H1 (cell line): ENCODE results near the gene NSUN6. TPM values are rescaled to one million over a fixed set of nuclear protein-coding genes. Genes with fewer than 3 reads are reported as not detected.

Source experiments
- CTCF ChIA-PET: fragments of 300-600 bp; sonication (Branson Sonifier 250); formaldehyde crosslinking; loops from one replicate; lab custom pipeline; 2021; ENCODE audit not compliant: partially characterized antibody; lab: Charles Lee
- POLR2A ChIA-PET: fragments of 300-600 bp; sonication (Branson Sonifier 250); formaldehyde crosslinking; loops from one replicate; lab custom pipeline; 2021; ENCODE audit warnings: inconsistent platforms; ENCODE audit not compliant: partially characterized antibody; lab: Charles Lee
- DNase-seq, 2 experiments: peaks; one replicate each; pipeline versions ENCODE4 v3.0.0 to v3.0.0-alpha.2; 2010 to 2022; ENCODE audit warnings: low spot score in 2 of 2, low read depth in 1 of 2, mixed read lengths in 1 of 2
- FAIRE-seq: peaks from 2 replicates; lab custom pipeline; 2011; peaks lifted over from hg19 to GRCh38; lab: Jason Lieb, UNC
- H2AFZ ChIP-seq: 2 replicates; pipeline ENCODE4 v1.8.1; 2012; ENCODE audit warnings: low read length, inconsistent platforms
- H2AK5ac ChIP-seq: 2 replicates; pipeline ENCODE4 v1.6.1; 2013; ENCODE audit warnings: low read depth, low read length
- H2BK120ac ChIP-seq: replicated peaks from 2 replicates; pipeline ENCODE3; 2013; ENCODE audit warnings: low read depth, low read length, inconsistent platforms
- H2BK12ac ChIP-seq: 2 replicates; pipeline ENCODE4 v1.6.1; 2013; ENCODE audit warnings: low read depth, low read length
- H2BK15ac ChIP-seq: 2 replicates; pipeline ENCODE4 v1.6.1; 2013; ENCODE audit warnings: low read length
- H2BK20ac ChIP-seq: 2 replicates; pipeline ENCODE4 v1.6.1; 2013; ENCODE audit warnings: low read length
- H2BK5ac ChIP-seq: 2 replicates; pipeline ENCODE4 v1.6.1; 2013; ENCODE audit warnings: low read depth, low read length
- H3K14ac ChIP-seq: 2 replicates; pipeline ENCODE4 v1.6.1; 2013; ENCODE audit warnings: inconsistent platforms; ENCODE audit not compliant: insufficient read length
- H3K18ac ChIP-seq: 2 replicates; pipeline ENCODE4 v1.6.1; 2013; ENCODE audit warnings: low read length; ENCODE audit errors: extremely low read depth
- H3K23ac ChIP-seq: 2 replicates; pipeline ENCODE4 v1.6.1; 2013; ENCODE audit warnings: inconsistent platforms; ENCODE audit not compliant: insufficient read length
- H3K23me2 ChIP-seq: 2 replicates; pipeline ENCODE4 v1.6.1; 2013; ENCODE audit warnings: low read depth, low read length
- H3K27ac ChIP-seq: 2 replicates; pipeline ENCODE4 v1.6.1; 2011; ENCODE audit warnings: low read depth, low read length, inconsistent platforms
- H3K27me3 ChIP-seq, 4 experiments: replicated peaks in 1 of 4; 1 replicate in 1 of 4; 2 replicates in 3 of 4; pipeline versions ENCODE4 v1.6.1 to v1.8.1; 2011 to 2013; ENCODE audit warnings: low read length in 3 of 4, mild to moderate bottlenecking in 3 of 4, inconsistent platforms in 2 of 4, mixed read lengths in 2 of 4, moderate library complexity in 1 of 4; ENCODE audit not compliant: control insufficient read depth in 3 of 4, insufficient read depth in 3 of 4; ENCODE audit errors: extremely low read depth in 1 of 4
- H3K36me3 ChIP-seq, 4 experiments: 2 replicates each; pipeline versions ENCODE4 v1.6.1 to v1.8.1; 2011 to 2013; ENCODE audit warnings: mild to moderate bottlenecking in 4 of 4, low read length in 3 of 4, moderate library complexity in 2 of 4, control low read depth in 1 of 4, inconsistent platforms in 1 of 4; ENCODE audit not compliant: insufficient read depth in 4 of 4, control insufficient read depth in 2 of 4
- H3K4ac ChIP-seq: replicated peaks from 2 replicates; pipeline ENCODE3; 2013; ENCODE audit warnings: low read length, low read depth, mixed read lengths, inconsistent platforms; ENCODE audit not compliant: insufficient read length
- H3K4me1 ChIP-seq, 4 experiments: replicated peaks in 1 of 4; 1 replicate in 1 of 4; 2 replicates in 3 of 4; pipeline versions ENCODE4 v1.6.1 to v1.8.1; 2011 to 2013; ENCODE audit warnings: low read length in 3 of 4, inconsistent platforms in 2 of 4, mixed read lengths in 1 of 4; ENCODE audit not compliant: insufficient read depth in 4 of 4, control insufficient read depth in 3 of 4
- H3K4me2 ChIP-seq, 2 experiments: 2 replicates each; pipeline versions ENCODE4 v1.6.1 to v1.8.1; 2011 to 2013; ENCODE audit warnings: low read depth in 2 of 2, low read length in 2 of 2, control low read depth in 1 of 2, inconsistent platforms in 1 of 2, mild to moderate bottlenecking in 1 of 2; ENCODE audit not compliant: insufficient read depth in 1 of 2
- H3K4me3 ChIP-seq, 4 experiments: fragments of 200-600, 300-600 bp in 1 of 4; sonication (generic), shearing (Covaris generic), sonication (Bioruptor Twin) in 1 of 4; 2 replicates each; pipeline versions ENCODE4 v1.5.1 to v1.8.1; 2011 to 2016; ENCODE audit warnings: low read length in 4 of 4, low read depth in 3 of 4, control low read depth in 2 of 4, inconsistent platforms in 2 of 4, mild to moderate bottlenecking in 2 of 4, mixed read lengths in 1 of 4, moderate library complexity in 1 of 4; ENCODE audit not compliant: insufficient read depth in 2 of 4; ENCODE audit errors: extremely low read depth in 1 of 4
- H3K56ac ChIP-seq: replicated peaks from 2 replicates; pipeline ENCODE3; 2013; ENCODE audit warnings: low read depth, mild to moderate bottlenecking, mixed read lengths, low read length, inconsistent platforms; ENCODE audit not compliant: insufficient read length
- H3K79me1 ChIP-seq: 2 replicates; pipeline ENCODE4 v1.6.1; 2013; ENCODE audit warnings: low read depth, low read length, control low read depth
- H3K79me2 ChIP-seq, 2 experiments: 2 replicates each; pipeline versions ENCODE4 v1.6.1 to v1.8.1; 2012 to 2013; ENCODE audit warnings: low read length in 2 of 2, mild to moderate bottlenecking in 2 of 2, inconsistent platforms in 1 of 2; ENCODE audit not compliant: insufficient read depth in 2 of 2, control insufficient read depth in 1 of 2
- H3K9ac ChIP-seq, 4 experiments: replicated peaks in 1 of 4; 1 replicate in 1 of 4; 2 replicates in 3 of 4; pipeline versions ENCODE4 v1.6.1 to v1.8.1; 2011 to 2013; ENCODE audit warnings: low read depth in 3 of 4, low read length in 3 of 4, control low read depth in 2 of 4, mild to moderate bottlenecking in 2 of 4, moderate library complexity in 2 of 4, inconsistent platforms in 1 of 4; ENCODE audit errors: extremely low read depth in 1 of 4
- H3K9me3 ChIP-seq, 2 experiments: 2 replicates each; pipeline versions ENCODE4 v1.6.1 to v1.8.1; 2012 to 2013; ENCODE audit warnings: mild to moderate bottlenecking in 2 of 2, moderate library complexity in 2 of 2, control low read depth in 1 of 2, inconsistent platforms in 1 of 2, low read depth in 1 of 2, low read length in 1 of 2, mixed read lengths in 1 of 2; ENCODE audit not compliant: insufficient read depth in 2 of 2
- H4K20me1 ChIP-seq, 2 experiments: replicated peaks in 1 of 2; 2 replicates each; pipeline versions ENCODE3 to v1.8.1; 2011 to 2013; ENCODE audit warnings: inconsistent platforms in 2 of 2, low read length in 2 of 2, mild to moderate bottlenecking in 1 of 2; ENCODE audit not compliant: insufficient read depth in 2 of 2, control insufficient read depth in 1 of 2
- H4K5ac ChIP-seq: 2 replicates; pipeline ENCODE4 v1.6.1; 2013; ENCODE audit warnings: low read length, low read depth, mixed read lengths, inconsistent platforms; ENCODE audit not compliant: insufficient read length
- H4K8ac ChIP-seq: 2 replicates; pipeline ENCODE4 v1.8.0; 2013; ENCODE audit warnings: mild to moderate bottlenecking, moderate library complexity, low read length, inconsistent platforms; ENCODE audit not compliant: insufficient read depth; ENCODE audit errors: extremely low read depth
- H4K91ac ChIP-seq: replicated peaks from 2 replicates; pipeline ENCODE3; 2013; ENCODE audit warnings: low read length, mixed read lengths, inconsistent platforms; ENCODE audit not compliant: insufficient read length
- ATF3 ChIP-seq: IDR thresholded peaks from 2 replicates; pipeline ENCODE4 v1.6.1; 2011; ENCODE audit warnings: low read depth, mild to moderate bottlenecking, low read length; ENCODE audit not compliant: insufficient read depth
- FOSL1 ChIP-seq: IDR thresholded peaks from 2 replicates; pipeline ENCODE4 v1.6.1; 2011; ENCODE audit warnings: mild to moderate bottlenecking, low read depth, low read length, moderate library complexity; ENCODE audit not compliant: insufficient read depth
- HDAC6 ChIP-seq: IDR thresholded peaks from one replicate; pipeline ENCODE4 v1.7.1; 2012; ENCODE audit warnings: low read depth, mild to moderate bottlenecking, inconsistent platforms, low read length, moderate library complexity
- JUND ChIP-seq: IDR thresholded peaks from 2 replicates; pipeline ENCODE4 v1.6.1; 2011; ENCODE audit warnings: mild to moderate bottlenecking, improper control_type of control experiment, low read length
- KDM5A ChIP-seq: fragments of 200-600 bp; IDR thresholded peaks from 2 replicates; pipeline ENCODE4 v1.7.1; 2012; ENCODE audit warnings: mild to moderate bottlenecking, low read length, inconsistent platforms, mixed read lengths
- RBBP5 ChIP-seq: IDR thresholded peaks from 2 replicates; pipeline ENCODE4 v1.7.1; 2012; ENCODE audit warnings: low read depth, mild to moderate bottlenecking, inconsistent platforms, low read length, moderate library complexity, borderline replicate concordance
- SRF ChIP-seq: IDR thresholded peaks from 2 replicates; pipeline ENCODE4 v1.6.1; 2011; ENCODE audit warnings: mild to moderate bottlenecking, low read depth, low read length, moderate library complexity
- TCF12 ChIP-seq: IDR thresholded peaks from 2 replicates; pipeline ENCODE4 v1.6.1; 2011; ENCODE audit warnings: low read depth, mild to moderate bottlenecking, low read length
- WGBS, 2 experiments: shearing (Covaris generic) in 1 of 2; methylation state at CpG; one replicate each; pipeline versions ENCODE4 v1.1.6 to v1.1.7; 2013 to 2015; ENCODE audit warnings: low lambda C conversion rate in 2 of 2, mixed read lengths in 2 of 2, inconsistent platforms in 1 of 2, low coverage in 1 of 2, missing lambda C conversion rate in 1 of 2; ENCODE audit not compliant: insufficient replicate concordance in 2 of 2, insufficient coverage in 1 of 2, insufficient read length in 1 of 2; ENCODE audit errors: extremely low coverage in 1 of 2, missing lambda C conversion rate in 1 of 2; 5-methylcytosine and 5-hydroxymethylcytosine counted together
- long read RNA-seq, 2 experiments: library from RNA in 1 of 2; library from capped mRNA in 1 of 2; stranded (forward); transcript quantifications; one replicate each; pipeline ENCODE4 v2.0.0, GENCODE V29; 2021; ENCODE audit warnings: inconsistent platforms in 1 of 2
- polyA minus RNA-seq, 3 experiments: library from RNA; depleted of rRNA, polyadenylated mRNA; stranded (reverse); fragments of >200 nt; gene quantifications; 1 replicate in 2 of 3; 2 replicates in 1 of 3; pipeline ENCODE4 v1.2.3, GENCODE V29; 2011
- polyA plus RNA-seq, 7 experiments: library from polyadenylated mRNA; depleted of rRNA in 3 of 7; stranded (reverse) in 5 of 7; unstranded in 2 of 7; fragments of >200 nt in 5 of 7; fragments of 200-250 nt in 2 of 7; gene quantifications; 1 replicate in 5 of 7; 2 replicates in 1 of 7; 4 replicates in 1 of 7; pipeline versions ENCODE4 v1.2.1 to v1.2.3, GENCODE V29; 2011 to 2013; ENCODE audit warnings: missing spikeins in 2 of 7, mixed read lengths in 2 of 7
- total RNA-seq: library from RNA; stranded (reverse); fragmentation: NEBNext Ultra II Directional; extraction: Animal tissue kit (Norgen Biotek cat#: 25700); gene quantifications from 2 replicates; pipeline ENCODE4 v1.2.1, GENCODE V29; 2021

The NSUN6 gene
- total RNA-seq (12.9 and 14.4 TPM in 2 replicates), polyA plus RNA-seq (2011; rRNA removed) (4.7 and 5.9 TPM in 2 replicates), polyA minus RNA-seq (2011; rRNA and poly(A)+ RNA removed) (11.4 and 14.3 TPM in 2 replicates)
- polyA plus RNA-seq (2011; cell fraction: cytosol; rRNA removed): 7.8 TPM
- 4.7 TPM for polyA plus RNA-seq (2011; cell fraction: nucleus; rRNA removed)
- 7.5 to 11.4 TPM (median 8.0 TPM) in 4 replicates for polyA plus RNA-seq (2012, experiment 1 of 2)
- 0.56 TPM for polyA plus RNA-seq (2012, experiment 2 of 2)
- 13.9 TPM for polyA plus RNA-seq (2013, experiment 1 of 2)
- polyA plus RNA-seq (2013, experiment 2 of 2): 11.5 TPM
- 7.9 TPM for polyA minus RNA-seq (2011; cell fraction: cytosol; rRNA and poly(A)+ RNA removed)
- 30.2 TPM for polyA minus RNA-seq (2011; cell fraction: nucleus; rRNA and poly(A)+ RNA removed)
- long read RNA-seq, experiment 1, partial matches to known transcripts: 0 of 3 reads
- long read RNA-seq, experiment 1, other reads (novel, unspliced or antisense): 2 of 3 reads
- long read RNA-seq, experiment 2, partial matches to known transcripts: 2 of 6 reads
- long read RNA-seq, experiment 2, other reads (novel, unspliced or antisense): 1 of 6 reads

GRCh38 chr10:18651324-18652007, at the start of gene NSUN6:
NSUN6 (minus strand) TSS chr10:18651587; CDS start chr10:18651203, 384 bp downstream.
- FAIRE-seq: peak; percentile 52
- WGBS, 2 experiments: 3% methylated on average over 36 of the region's 39 CpGs; no CpG with 5 or more reads in 1 of the 2 experiments
- TF ChIP-seq JUND (0 out of 2 replicates have a peak, but pooled peaks have one; percentile 7), KDM5A (peak; percentile 69), TCF12 (0 out of 2 replicates have a peak, but pooled peaks have one; percentile 60), HDAC6 (no peak), RBBP5 (no peak; the same call in 1 of the 2 replicates), ATF3 (peak; percentile 73), SRF (peak; percentile 74), FOSL1 (no peak)

More at GRCh38 chr10:18651324-18652007, at the start of gene NSUN6:
- Histone ChIP-seq H3K4me2 (peak within 1 kb of the TSS; percentile 80 to 81), H2BK120ac (no peak within 1 kb of the TSS), H2AFZ (peak within 1 kb of the TSS; percentile 76; the same call in 1 of the 2 replicates), H2BK5ac (0 out of 2 replicates have a peak within 1 kb of the TSS, but pooled peaks have one; percentile 57), H3K14ac (no peak within 1 kb of the TSS), H3K79me1 (no peaks in the 10 kb centered on the region), H2BK12ac (no peak within 1 kb of the TSS), H3K4ac (peak within 1 kb of the TSS; percentile 2), H3K36me3 (peaks cover 0 to 13% (median 0%) of the 10 kb centered on the region in 4 experiments; a peak in 2 of 8 replicates), H3K56ac (peak within 1 kb of the TSS; percentile 88), H4K5ac (peak within 1 kb of the TSS; percentile 25), H2BK15ac (no peak within 1 kb of the TSS), H2BK20ac (no peak within 1 kb of the TSS), H3K4me1 (no peaks in the 10 kb centered on the region; a peak in 2 of 7 replicates), H4K8ac (no peak within 1 kb of the TSS), H3K9ac (peak within 1 kb of the TSS; percentile 61 to 73 (median 72)), H3K4me3 (peak within 1 kb of the TSS; percentile 78 to 92 (median 86)), H4K20me1 (no peaks in the 10 kb centered on the region), H3K79me2 (peaks cover 0 to 36% of the 10 kb centered on the region in 2 experiments; a peak in 2 of 4 replicates), H3K9me3 (no peaks in the 10 kb centered on the region), H3K23ac (no peak within 1 kb of the TSS), H3K27me3 (no peaks in the 10 kb centered on the region), H2AK5ac (no peak within 1 kb of the TSS), H3K23me2 (peaks cover 5% of the 10 kb centered on the region; the same call in 1 of the 2 replicates), H3K27ac (no peak within 1 kb of the TSS; the same call in 1 of the 2 replicates), H3K18ac (0 out of 2 replicates have a peak within 1 kb of the TSS, but pooled peaks have one; percentile 24), H4K91ac (no peak within 1 kb of the TSS)
- ChIA-PET CTCF (no interaction called here), POLR2A (interaction anchor here (1.2 kb wide), 1 partner anchor 35 kb away, joined by 3 read pairs; no protein-coding TSS in a partner anchor)
- peak; percentile 50 to 93 for DNase-seq
